ENCODE results near the gene KANK2. TPM values are rescaled to one million over a fixed set of nuclear protein-coding genes. Genes with fewer than 3 reads are reported as not detected.
"Not testable (repeated sequence)": the region's sequence is repeated elsewhere in the genome, so short reads cannot be mapped to it uniquely, and the experiment has no call there.

Gene KANK2
- total and polyA plus RNA-seq, 12 donors, result 23.7 to 395 (median 133) TPM

DNA sequence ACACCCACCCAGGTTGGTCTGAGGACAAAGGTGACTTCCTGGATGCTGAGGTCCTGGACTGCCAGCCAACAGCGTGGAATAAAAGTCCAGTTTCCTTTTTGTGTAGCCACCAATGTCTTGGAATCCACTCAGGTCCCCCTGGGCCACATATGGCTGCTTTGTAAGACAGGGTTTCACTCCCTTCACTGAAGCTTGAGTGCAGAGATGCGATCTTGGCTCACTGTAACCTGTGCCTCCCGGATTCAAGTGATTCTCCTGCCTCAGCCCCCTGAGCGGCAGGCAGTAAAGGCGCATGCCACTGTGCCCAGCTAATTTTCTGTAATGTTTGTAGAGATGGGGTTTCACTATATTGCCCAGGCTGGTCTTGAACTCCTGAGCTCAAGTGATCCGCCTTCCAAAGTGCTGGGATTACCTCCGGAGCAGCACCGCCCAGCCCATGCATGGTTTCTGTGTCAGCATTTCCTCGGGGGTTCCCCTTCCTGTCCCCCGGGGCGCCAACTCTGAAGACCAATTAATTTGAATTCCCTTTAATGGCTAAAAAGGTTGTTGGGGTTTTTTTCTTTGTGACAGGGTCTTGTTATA lies 17.5 kb downstream of the KANK2 start:
- H3K9me3 ChIP-seq (replicated peaks in 1 of 3), result no peaks in the 10 kb centered on the region
- H3K27ac ChIP-seq, result peak overlapping the region in 1 of 5 donors; percentile 50
- WGBS, 4 donors, result 62 to 74% (median 67%) methylated on average over 10 to 11 of the region's 11 CpGs
- H3K4me3 ChIP-seq, result no peak overlapping the region
- H3K27me3 ChIP-seq, result no peaks in the 10 kb centered on the region
- TF ChIP-seq, protein P1, sequence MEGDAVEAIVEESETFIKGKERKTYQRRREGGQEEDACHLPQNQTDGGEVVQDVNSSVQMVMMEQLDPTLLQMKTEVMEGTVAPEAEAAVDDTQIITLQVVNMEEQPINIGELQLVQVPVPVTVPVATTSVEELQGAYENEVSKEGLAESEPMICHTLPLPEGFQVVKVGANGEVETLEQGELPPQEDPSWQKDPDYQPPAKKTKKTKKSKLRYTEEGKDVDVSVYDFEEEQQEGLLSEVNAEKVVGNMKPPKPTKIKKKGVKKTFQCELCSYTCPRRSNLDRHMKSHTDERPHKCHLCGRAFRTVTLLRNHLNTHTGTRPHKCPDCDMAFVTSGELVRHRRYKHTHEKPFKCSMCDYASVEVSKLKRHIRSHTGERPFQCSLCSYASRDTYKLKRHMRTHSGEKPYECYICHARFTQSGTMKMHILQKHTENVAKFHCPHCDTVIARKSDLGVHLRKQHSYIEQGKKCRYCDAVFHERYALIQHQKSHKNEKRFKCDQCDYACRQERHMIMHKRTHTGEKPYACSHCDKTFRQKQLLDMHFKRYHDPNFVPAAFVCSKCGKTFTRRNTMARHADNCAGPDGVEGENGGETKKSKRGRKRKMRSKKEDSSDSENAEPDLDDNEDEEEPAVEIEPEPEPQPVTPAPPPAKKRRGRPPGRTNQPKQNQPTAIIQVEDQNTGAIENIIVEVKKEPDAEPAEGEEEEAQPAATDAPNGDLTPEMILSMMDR (IDR thresholded peaks at IDR 0.05), result no peak
- TF ChIP-seq POLR2A (IDR thresholded peaks at IDR 0.05), result no peak
- no peak for DNase-seq
- intact Hi-C loops (cut with DNase I), result no loop called here
- H3K36me3 ChIP-seq (replicated peaks in 1 of 2), result peaks cover 0 to 49% of the 10 kb centered on the region in 2 donors
- H3K4me1 ChIP-seq (replicated peaks in 1 of 2), result peaks cover 0 to 18% of the 10 kb centered on the region in 2 donors

- Histone ChIP-seq H3K4me1 (replicated peaks in 1 of 2) (peaks cover 0 to 11% of the 10 kb centered on the region in 2 donors), H3K27ac (peak overlapping the region in 2 of 5 donors; percentile 41 to 64), H3K36me3 (replicated peaks in 1 of 2) (peaks cover 0 to 56% of the 10 kb centered on the region in 2 donors)
- WGBS, 4 donors, result 87 to 94% (median 89%) methylated on average over 9 of the region's 9 CpGs
- intact Hi-C loops (cut with DNase I); DNase-seq; H3K4me3 ChIP-seq; H3K9me3 ChIP-seq (replicated peaks in 1 of 3); H3K27me3 ChIP-seq: not testable (repeated sequence)
Observed at GRCh38 chr19:11179145-11179465, 18.2 kb downstream of the KANK2 start.

GRCh38 chr19:11177592-11177991 lies 19.8 kb downstream of the KANK2 start:
- H3K36me3 ChIP-seq (replicated peaks in 1 of 2), result peaks cover 0 to 64% of the 10 kb centered on the region in 2 donors
- no peaks in the 10 kb centered on the region for H3K9me3 ChIP-seq (replicated peaks in 1 of 3)
- peaks cover 0 to 11% of the 10 kb centered on the region in 2 donors for H3K4me1 ChIP-seq (replicated peaks in 1 of 2)
- intact Hi-C loops (cut with DNase I), result no loop called here
- no peak overlapping the region for H3K4me3 ChIP-seq
- peak overlapping the region in 1 of 5 donors; percentile 64 for H3K27ac ChIP-seq
- TF ChIP-seq, protein P1 (IDR thresholded peaks at IDR 0.05), result no peak
- no peak for TF ChIP-seq POLR2A (IDR thresholded peaks at IDR 0.05)
- DNase-seq, result no peak
- WGBS, 4 donors, result 92 to 96% (median 96%) methylated on average over 9 of the region's 9 CpGs
- H3K27me3 ChIP-seq, result no peaks in the 10 kb centered on the region

DNA sequence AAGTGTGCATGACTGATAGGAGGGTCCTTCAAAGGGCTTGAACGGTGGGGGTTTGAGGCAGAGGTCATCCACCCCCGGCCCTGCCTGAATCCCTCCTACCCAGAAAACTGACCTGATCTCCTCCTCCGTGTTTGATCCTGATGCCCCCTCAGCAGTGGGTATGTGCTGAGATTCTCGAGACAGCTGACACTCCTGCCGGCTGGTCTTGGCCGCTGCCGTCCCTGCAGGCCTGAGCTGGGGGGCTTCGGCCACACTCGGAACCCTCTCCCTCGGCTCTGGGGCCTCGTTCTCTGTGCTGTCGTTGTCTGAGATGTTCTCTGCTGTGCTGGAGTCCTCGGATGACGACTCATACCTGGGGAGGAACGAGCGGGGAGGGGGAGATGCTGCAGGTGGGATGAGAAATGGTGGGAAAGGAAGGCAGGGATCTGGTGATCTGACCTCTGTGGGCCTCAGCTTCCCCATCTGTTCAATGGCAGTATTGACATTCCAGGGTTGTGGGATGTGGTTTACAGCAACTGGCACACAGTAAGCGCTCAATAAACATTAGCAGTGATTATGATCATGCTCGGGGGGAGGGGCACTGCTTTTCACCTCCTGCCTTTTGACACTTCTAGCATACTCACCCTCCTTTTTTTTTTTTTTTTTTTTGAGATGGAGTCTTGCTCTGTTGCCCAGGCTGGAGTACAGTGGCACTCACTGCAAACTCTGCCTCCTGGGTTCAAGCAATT lies 20.7 kb downstream of the KANK2 start:
- no peak for TF ChIP-seq POLR2A (IDR thresholded peaks at IDR 0.05)
- TF ChIP-seq, protein P1 (IDR thresholded peaks at IDR 0.05), result no peak
- DNase-seq, result no peak
- H3K27ac ChIP-seq, result no peak overlapping the region
- no peaks in the 10 kb centered on the region for H3K9me3 ChIP-seq (replicated peaks in 1 of 3)
- peaks cover 0 to 68% of the 10 kb centered on the region in 2 donors for H3K36me3 ChIP-seq (replicated peaks in 1 of 2)
- peaks cover 0 to 11% of the 10 kb centered on the region in 2 donors for H3K4me1 ChIP-seq (replicated peaks in 1 of 2)
- no peaks in the 10 kb centered on the region for H3K27me3 ChIP-seq
- no peak overlapping the region for H3K4me3 ChIP-seq
- intact Hi-C loops (cut with DNase I), result no loop called here
- WGBS, 4 donors, result 87 to 93% (median 93%) methylated on average over 17 to 18 of the region's 18 CpGs

All from adrenal gland (tissue), 12 donors.